Transverse colon (tissue), 4 donors: ENCODE results near the gene FSIP2.

Experiments used
- CTCF ChIP-seq, 5 experiments: fragments of 200-600 bp in 3 of 5; fragments of 450-650 bp in 2 of 5; sonication (generic) in 3 of 5; IDR thresholded peaks; 1 replicate in 2 of 5; 2 replicates in 3 of 5; pipeline ENCODE4 v1.5.1; 2016 to 2017; ENCODE audit warnings: antibody characterized with exemption in 5 of 5, inconsistent platforms in 3 of 5, mild to moderate bottlenecking in 2 of 5, moderate library complexity in 1 of 5
- POLR2A ChIP-seq: fragments of 450-650 bp; IDR thresholded peaks from one replicate; pipeline ENCODE4 v1.6.1; 2016; ENCODE audit warnings: antibody characterized with exemption, mild to moderate bottlenecking, moderate library complexity
- POLR2AphosphoS5 ChIP-seq, 3 donors: sonication (generic); formaldehyde crosslinking; IDR thresholded peaks; one replicate each; pipeline ENCODE4 v1.6.1; 2016; ENCODE audit warnings: antibody characterized with exemption in 3 of 3

GRCh38 chr2:185689906-185690539 lies 48.6 kb upstream of the FSIP2 start:
- TF ChIP-seq POLR2A, result no peak
- TF ChIP-seq CTCF (IDR thresholded peaks at IDR 0.05), result no peak
- no peak for TF ChIP-seq POLR2AphosphoS5 (IDR thresholded peaks at IDR 0.05)
